Measurements from ENCODE around the gene SDK2.

The SDK2 gene

DNA sequence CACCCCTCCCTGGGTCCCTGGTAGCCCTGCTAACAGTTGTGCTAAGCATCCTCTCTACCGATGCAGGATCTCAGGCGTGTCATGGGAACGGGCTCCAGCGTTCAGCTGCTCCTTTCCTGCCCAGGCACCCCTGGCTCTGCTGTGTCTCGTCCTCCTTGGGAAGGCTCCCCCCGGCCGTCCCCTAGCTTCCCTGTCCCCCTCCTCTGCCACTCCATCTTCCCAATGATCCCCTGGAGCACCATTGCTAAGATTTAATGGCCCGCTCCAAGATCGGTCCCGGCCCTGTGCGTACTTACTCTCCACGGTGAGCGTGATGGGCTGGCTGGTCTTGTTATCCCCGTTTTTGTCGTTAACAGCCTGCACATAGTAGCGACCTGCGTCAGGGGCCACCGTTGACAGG is 196.9 kb downstream of the SDK2 start:
- DNase-seq (ENCODE audit: low read depth): no peak

GRCh38 chr17:73446617-73447016 is 197.6 kb downstream of the SDK2 start:
- DNase-seq (ENCODE audit: low read depth): no peak

DNA sequence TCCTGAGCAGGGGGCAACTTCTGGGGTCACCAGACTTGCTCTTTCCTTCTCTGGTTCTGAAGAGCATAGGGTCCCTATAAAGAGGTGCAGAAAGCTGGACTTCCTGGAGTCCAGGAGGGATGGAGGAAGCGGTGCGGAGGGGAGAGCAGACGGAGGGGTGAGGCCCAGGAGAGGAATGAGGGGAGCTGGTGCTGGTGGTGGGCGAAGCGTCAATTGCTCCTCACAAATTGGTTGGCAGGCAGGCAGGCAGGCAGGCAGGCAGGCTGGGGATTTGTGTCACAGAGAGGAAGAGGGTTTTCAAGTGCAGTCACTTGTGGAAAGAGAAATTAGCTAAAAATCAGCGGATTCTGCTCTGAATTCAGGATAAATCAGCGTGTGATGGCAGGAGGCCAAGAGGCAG is 198.8 kb downstream of the SDK2 start:
- DNase-seq (ENCODE audit: low read depth): no peak

DNA sequence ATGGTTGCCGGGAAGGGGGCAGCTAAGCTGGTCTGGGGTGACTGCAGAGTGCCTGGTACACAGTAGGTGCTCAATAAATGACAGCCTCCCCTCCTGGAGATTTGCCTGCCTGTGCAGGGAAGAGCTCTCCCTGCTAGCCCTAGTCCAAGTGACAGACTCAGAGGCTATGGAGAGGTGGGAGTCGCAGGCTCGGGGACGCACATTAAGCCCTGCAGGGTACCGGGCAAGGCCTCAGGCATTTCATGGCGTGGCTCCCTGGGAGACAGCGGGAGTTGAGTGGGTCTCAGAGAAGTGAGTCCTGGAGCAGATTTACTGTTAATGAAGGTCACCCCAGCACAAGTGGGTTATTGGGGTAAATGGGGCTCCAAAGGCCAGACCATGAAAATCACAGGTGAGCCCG is 200.2 kb downstream of the SDK2 start:
- no peak for DNase-seq (ENCODE audit: low read depth)

DNA sequence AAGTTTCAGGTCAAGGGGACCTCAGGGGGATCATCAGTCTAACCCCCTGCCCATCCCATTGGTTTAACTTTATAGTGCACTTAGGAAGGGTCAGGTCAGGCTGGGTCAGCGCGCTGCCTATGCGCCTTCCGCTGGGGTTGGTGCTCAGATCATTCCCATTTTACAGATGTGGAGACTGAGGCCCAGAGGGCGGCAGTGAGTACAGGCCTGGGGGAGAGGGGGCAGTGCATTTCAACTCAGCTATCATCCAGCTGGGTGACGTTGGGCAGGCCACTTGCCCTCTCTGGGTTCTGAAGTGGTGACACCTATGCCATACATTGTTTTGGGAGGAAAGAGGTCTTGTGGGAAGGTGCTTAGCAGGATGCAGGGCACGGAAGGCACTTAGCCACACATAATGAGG is 204.6 kb downstream of the SDK2 start:
- DNase-seq (ENCODE audit: low read depth): no peak

GRCh38 chr17:73437826-73438225 is 206.4 kb downstream of the SDK2 start:
- DNase-seq (ENCODE audit: low read depth): no peak

DNA sequence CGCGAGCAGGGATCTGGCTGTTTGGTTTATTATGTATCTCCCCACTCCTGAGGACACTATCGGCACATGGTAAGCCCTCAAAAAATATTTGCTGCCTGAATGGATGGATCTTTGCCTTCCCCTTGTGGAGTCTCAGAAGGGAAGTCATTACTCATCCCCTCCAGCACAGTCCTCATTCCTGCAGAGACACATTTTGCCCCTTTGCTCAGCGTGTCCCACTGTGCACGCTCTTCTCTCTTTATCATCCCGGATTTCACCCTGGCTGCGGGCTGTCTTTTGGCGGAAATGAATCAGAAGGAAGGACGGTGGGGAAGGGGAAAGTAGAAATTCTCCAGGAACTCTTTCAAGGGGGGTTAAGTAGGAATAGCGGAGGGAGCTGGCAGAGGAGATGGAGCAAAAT is 207.3 kb downstream of the SDK2 start:
- DNase-seq (ENCODE audit: low read depth): no peak

DNA sequence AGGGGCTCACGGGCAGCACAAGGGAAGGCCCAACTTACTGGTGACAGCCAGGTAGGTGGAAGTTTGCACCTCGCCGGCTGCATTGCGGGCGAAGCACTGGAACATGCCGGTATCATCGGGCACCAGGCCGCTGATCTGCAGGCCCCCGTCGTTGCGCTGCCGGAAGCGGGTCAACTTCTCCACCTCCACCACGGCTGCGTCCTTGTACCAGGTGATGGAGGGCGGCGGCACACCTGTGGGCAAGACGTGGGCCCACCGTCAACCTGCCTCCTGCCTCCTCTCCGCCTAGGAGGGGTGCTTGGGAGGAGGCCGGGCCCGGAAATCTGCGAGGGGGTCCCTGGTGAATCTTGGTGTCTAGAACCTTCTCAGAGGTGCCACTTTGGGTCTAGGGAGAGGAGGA is 208.8 kb downstream of the SDK2 start:
- DNase-seq (ENCODE audit: low read depth): no peak

DNA sequence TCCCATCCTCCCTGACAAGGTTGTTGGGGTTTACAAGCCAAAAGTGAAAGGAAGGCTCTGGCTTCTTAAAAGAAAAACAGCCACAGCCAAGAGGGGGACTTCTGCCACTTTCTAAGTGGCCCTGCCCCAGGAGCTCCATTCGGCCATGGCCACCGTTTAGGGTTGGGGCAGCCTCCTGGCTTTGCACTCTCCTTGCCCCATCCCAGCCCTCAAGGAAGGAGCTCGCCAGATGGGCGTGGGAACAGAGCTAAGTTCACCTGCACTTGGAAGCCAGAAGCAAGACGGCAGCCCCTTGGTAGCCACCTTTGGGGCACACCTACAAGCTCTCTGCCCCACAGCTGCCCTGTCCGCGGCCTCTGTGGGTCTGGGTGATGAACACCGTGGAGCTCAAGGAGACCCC is 210.1 kb downstream of the SDK2 start:
- DNase-seq (ENCODE audit: low read depth): no peak

GRCh38 chr17:73433501-73433900 is 210.7 kb downstream of the SDK2 start:
- no peak for DNase-seq (ENCODE audit: low read depth)

DNA sequence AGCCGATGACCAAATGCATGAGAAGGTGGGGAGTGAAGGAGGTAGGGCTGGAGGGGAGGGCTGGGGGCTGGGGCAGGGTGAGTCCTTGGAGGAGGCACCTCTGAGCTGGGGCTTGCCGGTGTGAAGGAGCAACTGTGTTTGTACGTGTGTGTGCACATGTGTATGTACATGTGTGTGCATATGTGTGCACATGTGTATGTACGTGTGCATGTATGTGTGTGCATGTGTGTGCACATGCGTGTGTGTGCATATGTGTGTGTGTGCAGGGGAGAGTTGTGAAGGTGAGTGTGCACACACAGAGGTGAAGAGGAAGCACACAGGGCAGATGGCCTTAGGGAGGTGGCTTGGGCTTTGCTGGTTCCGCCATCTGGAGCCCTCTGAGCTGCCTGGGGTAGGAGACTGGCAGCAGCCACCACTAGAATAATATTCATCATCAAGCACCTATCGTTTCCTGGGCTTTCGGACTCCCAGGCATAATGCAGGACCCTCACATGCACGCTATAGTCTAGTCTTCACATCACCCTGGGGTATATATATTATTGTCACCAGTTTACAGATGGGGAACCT is 211.5 kb downstream of the SDK2 start:
- DNase-seq (ENCODE audit: low read depth): no peak

- DNase-seq (ENCODE audit: low read depth): no peak
These were observed 212.6 kb downstream of the SDK2 start for GRCh38 chr17:73431401-73432205.

- no peak for DNase-seq (ENCODE audit: low read depth)
These were observed 213.4 kb downstream of the SDK2 start for GRCh38 chr17:73430848-73431247.

DNA sequence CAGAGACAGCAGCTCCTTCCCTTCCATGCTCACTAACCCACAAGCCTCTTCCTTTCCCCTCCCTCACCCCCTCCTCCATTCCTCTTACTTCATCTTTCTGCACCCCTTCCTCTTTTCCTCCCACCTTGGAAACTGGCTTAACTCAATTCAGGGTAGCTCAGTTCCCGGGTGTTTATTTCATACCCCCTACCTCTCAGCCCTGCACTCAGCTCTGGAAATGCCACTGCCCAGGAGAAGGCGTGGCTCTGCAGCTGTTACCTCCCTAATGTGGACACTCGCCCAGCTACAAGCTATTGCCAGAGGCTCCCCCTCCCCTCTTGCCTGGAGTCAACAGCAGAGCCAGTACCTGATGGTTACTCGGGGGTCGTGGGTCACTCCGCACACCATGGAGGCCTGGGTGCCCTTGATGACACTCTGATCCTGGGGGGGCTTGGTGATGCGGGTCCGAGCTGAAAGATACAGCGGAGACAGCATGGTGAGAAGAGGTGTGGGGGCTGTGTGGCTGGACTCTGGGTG is 214.0 kb downstream of the SDK2 start:
- no peak for DNase-seq (ENCODE audit: low read depth)

DNA sequence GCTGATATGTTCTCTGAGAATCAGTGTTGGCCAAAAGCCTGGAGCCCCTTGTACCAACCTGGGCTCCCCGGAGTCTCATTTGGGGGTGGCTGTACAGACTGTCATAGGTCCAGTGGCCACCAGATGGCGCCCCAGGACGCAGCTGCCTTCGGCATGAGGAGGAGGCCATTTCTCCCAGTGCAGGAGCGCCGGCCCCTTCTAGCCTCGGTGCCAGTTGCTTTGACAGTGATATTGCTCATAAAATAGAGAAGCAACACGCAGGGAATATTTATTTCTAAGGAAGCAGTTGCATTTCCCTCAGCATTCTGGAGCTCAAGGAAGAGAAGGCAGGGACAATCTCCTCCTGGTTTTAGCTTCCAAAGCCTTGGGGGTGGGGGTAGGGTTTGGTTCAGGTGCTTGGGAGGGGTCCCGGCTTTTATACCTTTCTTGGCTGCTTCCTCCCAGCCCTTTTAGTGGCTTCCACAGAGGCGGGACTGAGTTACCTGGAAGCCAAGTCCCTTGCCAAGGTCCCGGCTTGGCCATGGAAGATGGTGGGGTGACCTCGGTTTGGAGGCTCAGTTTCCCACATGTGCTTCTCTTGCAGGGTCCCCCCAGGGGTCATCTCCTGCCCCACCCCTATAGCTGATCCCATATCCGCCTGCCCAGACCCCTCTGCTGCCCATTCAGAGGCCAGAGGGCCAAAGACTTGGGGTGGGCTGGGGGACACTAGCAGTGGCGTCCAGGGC is 214.6 kb downstream of the SDK2 start:
- peak; percentile 23 for DNase-seq (ENCODE audit: low read depth)

- DNase-seq (ENCODE audit: low read depth): no peak
These were observed 217.0 kb downstream of the SDK2 start for GRCh38 chr17:73427198-73427597.

DNA sequence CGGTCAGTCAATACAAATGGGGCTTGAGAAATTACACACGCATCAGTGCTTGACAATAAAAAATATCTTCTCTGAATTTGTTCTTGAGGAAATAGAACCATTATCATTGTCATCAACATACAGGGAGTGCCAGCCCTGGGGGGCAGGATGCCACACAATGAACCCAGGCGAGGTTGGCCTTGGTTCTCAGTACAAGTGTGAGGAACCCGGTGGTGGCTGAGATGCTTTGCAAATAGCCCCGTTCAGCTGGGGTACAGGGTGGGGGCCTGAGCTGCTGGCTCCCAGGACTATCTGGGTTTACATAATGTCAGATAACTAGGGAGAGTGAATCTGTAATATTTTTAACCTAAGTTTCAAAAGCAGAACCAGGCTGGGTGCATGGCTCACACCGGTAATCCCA is 219.7 kb downstream of the SDK2 start:
- DNase-seq (ENCODE audit: low read depth): no peak

GRCh38 chr17:73423806-73424205 is 220.4 kb downstream of the SDK2 start:
- DNase-seq (ENCODE audit: low read depth): no peak

DNA sequence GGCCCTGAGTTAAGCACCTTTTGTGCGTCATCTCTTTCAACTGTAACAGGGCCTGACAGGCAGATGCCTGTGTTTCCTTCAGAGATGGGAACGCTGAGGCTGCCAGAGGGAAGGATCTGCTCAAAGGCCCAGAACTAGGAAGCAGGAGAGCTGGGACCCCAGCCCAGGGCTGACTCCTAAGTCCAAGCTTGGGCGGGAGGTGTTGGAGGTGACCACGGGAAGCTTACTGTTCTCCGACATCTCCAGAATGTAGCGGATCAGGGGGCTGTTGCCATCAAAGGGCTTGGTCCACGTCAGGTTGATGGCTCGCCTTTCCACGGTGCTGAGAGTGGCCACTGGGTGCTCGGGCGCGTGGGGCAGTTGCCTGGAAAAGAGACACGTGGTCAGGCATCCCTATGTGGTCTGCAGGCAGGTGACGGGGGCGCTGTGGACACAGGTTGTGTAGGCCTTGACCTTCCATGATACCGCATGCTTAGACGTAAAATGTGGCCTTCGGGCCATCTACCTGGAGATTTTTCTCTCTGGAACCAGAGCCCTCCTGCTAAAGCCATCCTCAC is 221.0 kb downstream of the SDK2 start:
- DNase-seq (ENCODE audit: low read depth): no peak

GRCh38 chr17:73422121-73422520 is 222.1 kb downstream of the SDK2 start:
- no peak for DNase-seq (ENCODE audit: low read depth)

GRCh38 chr17:73420897-73421296 is 223.3 kb downstream of the SDK2 start:
- no peak for DNase-seq (ENCODE audit: low read depth)

- DNase-seq (ENCODE audit: low read depth): no peak
These were observed 224.4 kb downstream of the SDK2 start for GRCh38 chr17:73419881-73420280.

GRCh38 chr17:73419051-73419450 is 225.2 kb downstream of the SDK2 start:
- DNase-seq (ENCODE audit: low read depth): no peak
